HepG2 (cell line): Measurements from ENCODE around the gene ATE1.
"Not testable (repeated sequence)": the region's sequence is repeated elsewhere in the genome, so short reads cannot be mapped to it uniquely, and the experiment has no call there.

Experiments used
- ATF6 ChIP-seq: sonication (generic); formaldehyde crosslinking; conservative IDR thresholded peaks from 2 replicates; pipeline ENCODE4 v1.4.0; 2020; ENCODE audit warnings: missing genetic modification reagents
- CTCF ChIP-seq: sonication (generic); formaldehyde crosslinking; IDR thresholded peaks from 2 replicates; pipeline ENCODE4 v1.5.0; 2020; ENCODE audit warnings: mild to moderate bottlenecking, missing genetic modification reagents, moderate library complexity
- HDAC6 ChIP-seq: fragments of 200-600 bp; sonication (generic); IDR thresholded peaks from 2 replicates; pipeline ENCODE4 v1.7.0; 2017; ENCODE audit warnings: mild to moderate bottlenecking, antibody characterized with exemption, low read length, low read depth
- KAT7 ChIP-seq: IDR thresholded peaks from 2 replicates; pipeline ENCODE4 v1.6.1; 2018; ENCODE audit warnings: borderline replicate concordance, missing compliant biosample characterization
- MAZ ChIP-seq, 2 experiments: sonication (generic) in 1 of 2; formaldehyde crosslinking in 1 of 2; IDR thresholded peaks; 2 replicates each; pipeline versions ENCODE4 v1.5.0 to v1.6.1; 2012 to 2020; ENCODE audit warnings: low read depth in 2 of 2, mild to moderate bottlenecking in 2 of 2, borderline replicate concordance in 1 of 2, improper control_type of control experiment in 1 of 2, low read length in 1 of 2, missing genetic modification reagents in 1 of 2, moderate library complexity in 1 of 2
- MYC ChIP-seq: sonication (generic); formaldehyde crosslinking; IDR thresholded peaks from 2 replicates; pipeline ENCODE4 v1.9.0; 2021; ENCODE audit warnings: missing genetic modification reagents, borderline replicate concordance
- NFIC ChIP-seq: IDR thresholded peaks from 2 replicates; pipeline ENCODE4 v1.6.1; 2012; ENCODE audit warnings: mild to moderate bottlenecking, low read length, inconsistent platforms
- NR1H2 ChIP-seq: sonication (generic); formaldehyde crosslinking; IDR thresholded peaks from 2 replicates; pipeline ENCODE4 v1.8.1; 2022; ENCODE audit warnings: low read depth, missing genetic modification reagents, borderline replicate concordance
- PHF8 ChIP-seq: sonication (generic); formaldehyde crosslinking; IDR thresholded peaks from 2 replicates; pipeline ENCODE4 v1.5.0; 2020; ENCODE audit warnings: missing genetic modification reagents
- SUZ12 ChIP-seq: fragments of 150-350 bp; IDR thresholded peaks from 2 replicates; pipeline ENCODE4 v1.6.1; 2014; ENCODE audit warnings: low read depth, low read length
- ZNF776 ChIP-seq: sonication (generic); formaldehyde crosslinking; IDR thresholded peaks from 2 replicates; pipeline ENCODE4 v1.4.0; 2020; ENCODE audit warnings: mild to moderate bottlenecking, missing genetic modification reagents
- TF ChIP-seq, protein P1 (sequence below): sonication (generic); formaldehyde crosslinking; IDR thresholded peaks from 2 replicates; pipeline ENCODE4 v1.4.0; 2020; ENCODE audit warnings: mild to moderate bottlenecking, missing genetic modification reagents

DNA sequence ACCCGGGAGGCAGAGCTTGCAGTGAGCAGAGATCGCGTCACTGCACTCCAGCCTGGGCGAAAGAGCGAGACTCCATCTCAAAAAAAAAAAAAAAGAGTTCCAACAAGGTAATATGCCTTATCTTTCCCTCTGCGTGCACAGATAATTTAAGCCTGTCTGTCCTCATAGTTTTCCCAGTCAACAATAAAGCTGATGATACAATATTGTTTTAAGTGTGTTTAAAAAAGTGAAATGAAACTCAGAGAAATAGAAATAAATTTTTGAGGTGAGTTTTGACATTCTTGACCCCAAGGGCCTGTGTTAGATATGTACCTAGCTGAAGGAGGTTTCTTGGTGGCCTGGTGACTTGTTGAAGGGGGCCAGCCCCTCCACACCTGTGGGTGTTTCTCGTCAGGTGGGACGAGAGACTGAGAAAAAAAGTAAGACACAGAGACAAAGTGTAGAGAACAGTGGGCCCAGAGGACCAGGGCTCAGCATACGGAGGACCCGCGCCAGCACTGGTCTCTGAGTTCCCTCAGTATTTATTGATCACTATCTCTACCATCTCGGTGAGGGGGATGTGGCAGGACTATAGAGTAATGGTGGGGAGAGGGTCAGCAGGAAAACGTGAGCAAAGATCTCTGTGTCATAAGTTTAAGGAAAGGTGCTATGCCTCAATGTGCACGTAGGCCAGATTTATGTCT, 1.9 kb upstream of the ATE1 start:
- not testable (repeated sequence) for TF ChIP-seq CTCF (CRISPR knock-in tag); MAZ (IDR thresholded peaks at IDR 0.05; ENCODE audit: borderline replicate concordance, low read depth, low read length); MAZ (CRISPR knock-in tag; IDR thresholded peaks at IDR 0.05; ENCODE audit: low read depth); SUZ12; NR1H2 (CRISPR knock-in tag); NFIC; KAT7 (CRISPR knock-in tag); ATF6; HDAC6; ZNF776; PHF8 (CRISPR knock-in tag); MYC (CRISPR knock-in tag)
- TF ChIP-seq, protein P1, sequence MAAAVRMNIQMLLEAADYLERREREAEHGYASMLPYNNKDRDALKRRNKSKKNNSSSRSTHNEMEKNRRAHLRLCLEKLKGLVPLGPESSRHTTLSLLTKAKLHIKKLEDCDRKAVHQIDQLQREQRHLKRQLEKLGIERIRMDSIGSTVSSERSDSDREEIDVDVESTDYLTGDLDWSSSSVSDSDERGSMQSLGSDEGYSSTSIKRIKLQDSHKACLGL (CRISPR knock-in tag): not testable (repeated sequence)
